Germinal center (tissue), 1 donor: ENCODE measurements around the gene SLC66A1.

Experiments
- DNase-seq: peaks from one replicate; pipeline ENCODE4 v3.0.0; 2012; ENCODE audit warnings: mixed read lengths, low spot score

SLC66A1 gene

DNA sequence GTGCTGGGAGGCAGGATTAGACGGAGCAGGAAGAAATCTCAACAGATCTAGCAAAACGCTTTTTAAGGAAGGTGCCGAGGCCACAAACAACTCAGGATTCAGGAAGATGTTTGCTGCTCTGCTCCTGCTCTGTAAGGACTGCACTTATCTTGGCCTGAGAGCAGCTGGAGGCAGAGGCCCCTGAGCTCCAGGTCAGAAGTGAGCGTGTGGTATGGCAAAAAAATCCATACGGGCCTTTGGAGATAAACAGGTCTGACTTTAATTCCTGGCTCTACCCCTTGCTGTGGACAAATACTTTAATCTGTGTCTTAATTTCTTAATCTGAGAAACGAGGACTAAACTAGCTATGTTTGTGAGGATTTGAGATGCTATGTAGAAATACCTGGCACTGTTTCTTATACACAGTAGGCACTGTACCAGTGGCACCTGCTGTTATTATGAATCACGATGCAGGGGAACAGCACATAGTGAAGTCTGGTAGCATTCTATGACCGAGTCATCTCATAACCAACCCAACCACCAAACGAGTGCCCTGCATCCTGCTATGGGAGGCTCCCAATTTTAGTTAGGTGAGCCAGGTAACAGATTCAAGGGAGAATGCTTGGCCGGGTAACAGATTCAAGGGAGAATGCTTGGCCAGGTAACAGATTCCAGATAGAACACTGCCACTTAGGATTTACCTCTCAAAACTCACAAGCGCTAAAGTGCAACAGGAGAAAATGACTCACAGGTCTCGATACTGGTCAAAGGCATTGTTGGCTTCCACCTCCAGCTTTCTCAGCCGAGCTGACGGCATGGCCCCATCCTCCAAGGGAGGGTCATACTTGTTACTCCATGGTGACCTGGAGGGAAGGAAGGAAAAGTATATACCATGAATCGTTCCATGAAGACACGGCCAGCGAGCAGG is 65.9 kb downstream of the SLC66A1 start:
- DNase-seq = no peak
